ENCODE results near the gene SLC10A3.

SLC10A3 gene

GRCh38 chrX:154515090-154515965 is 24.9 kb upstream of the SLC10A3 start:
- TF ChIP-seq FOXM1 (IDR thresholded peaks at IDR 0.05; ENCODE audit: borderline replicate concordance, low read depth) (no peak), MAX (IDR thresholded peaks at IDR 0.05) (no peak), EGR1 (IDR thresholded peaks at IDR 0.05) (no peak), RAD21 (IDR thresholded peaks at IDR 0.05; ENCODE audit: low read depth) (no peak), TCF12 (IDR thresholded peaks at IDR 0.05; ENCODE audit: low read depth) (no peak), NFIC (IDR thresholded peaks at IDR 0.05) (no peak), TEAD4 (IDR thresholded peaks at IDR 0.05) (no peak)
- TF ChIP-seq, protein P1, sequence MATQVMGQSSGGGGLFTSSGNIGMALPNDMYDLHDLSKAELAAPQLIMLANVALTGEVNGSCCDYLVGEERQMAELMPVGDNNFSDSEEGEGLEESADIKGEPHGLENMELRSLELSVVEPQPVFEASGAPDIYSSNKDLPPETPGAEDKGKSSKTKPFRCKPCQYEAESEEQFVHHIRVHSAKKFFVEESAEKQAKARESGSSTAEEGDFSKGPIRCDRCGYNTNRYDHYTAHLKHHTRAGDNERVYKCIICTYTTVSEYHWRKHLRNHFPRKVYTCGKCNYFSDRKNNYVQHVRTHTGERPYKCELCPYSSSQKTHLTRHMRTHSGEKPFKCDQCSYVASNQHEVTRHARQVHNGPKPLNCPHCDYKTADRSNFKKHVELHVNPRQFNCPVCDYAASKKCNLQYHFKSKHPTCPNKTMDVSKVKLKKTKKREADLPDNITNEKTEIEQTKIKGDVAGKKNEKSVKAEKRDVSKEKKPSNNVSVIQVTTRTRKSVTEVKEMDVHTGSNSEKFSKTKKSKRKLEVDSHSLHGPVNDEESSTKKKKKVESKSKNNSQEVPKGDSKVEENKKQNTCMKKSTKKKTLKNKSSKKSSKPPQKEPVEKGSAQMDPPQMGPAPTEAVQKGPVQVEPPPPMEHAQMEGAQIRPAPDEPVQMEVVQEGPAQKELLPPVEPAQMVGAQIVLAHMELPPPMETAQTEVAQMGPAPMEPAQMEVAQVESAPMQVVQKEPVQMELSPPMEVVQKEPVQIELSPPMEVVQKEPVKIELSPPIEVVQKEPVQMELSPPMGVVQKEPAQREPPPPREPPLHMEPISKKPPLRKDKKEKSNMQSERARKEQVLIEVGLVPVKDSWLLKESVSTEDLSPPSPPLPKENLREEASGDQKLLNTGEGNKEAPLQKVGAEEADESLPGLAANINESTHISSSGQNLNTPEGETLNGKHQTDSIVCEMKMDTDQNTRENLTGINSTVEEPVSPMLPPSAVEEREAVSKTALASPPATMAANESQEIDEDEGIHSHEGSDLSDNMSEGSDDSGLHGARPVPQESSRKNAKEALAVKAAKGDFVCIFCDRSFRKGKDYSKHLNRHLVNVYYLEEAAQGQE (IDR thresholded peaks at IDR 0.05; ENCODE audit: low read depth), result no peak

DNA sequence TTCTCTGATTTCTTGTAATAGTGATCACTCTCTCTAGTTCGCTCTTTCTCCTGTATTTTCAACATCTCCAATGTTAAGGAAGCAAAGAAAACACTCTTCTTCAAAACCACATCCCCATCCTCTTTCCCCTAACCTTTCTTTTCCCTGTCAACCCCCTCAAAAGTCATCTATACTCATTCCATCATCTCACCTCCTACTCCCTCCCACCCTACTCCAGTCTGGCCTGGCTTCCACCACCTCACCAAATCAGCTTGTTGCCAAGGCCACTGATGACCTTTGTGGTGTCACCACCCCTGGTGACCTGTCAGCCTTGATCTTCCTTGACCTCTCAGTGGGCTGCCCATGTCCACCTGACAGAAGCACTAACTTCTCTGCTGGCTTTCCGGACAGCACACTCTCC is 23.3 kb upstream of the SLC10A3 start:
- TF ChIP-seq USF1 (IDR thresholded peaks at IDR 0.05) (no peak), MAX (IDR thresholded peaks at IDR 0.05) (no peak), NFIC (IDR thresholded peaks at IDR 0.05) (no peak), EP300 (IDR thresholded peaks at IDR 0.05; ENCODE audit: borderline replicate concordance) (no peak), TCF12 (IDR thresholded peaks at IDR 0.05; ENCODE audit: low read depth) (no peak), YY1 (IDR thresholded peaks at IDR 0.05; ENCODE audit: low read depth) (no peak), FOXM1 (IDR thresholded peaks at IDR 0.05; ENCODE audit: borderline replicate concordance, low read depth) (no peak), EGR1 (IDR thresholded peaks at IDR 0.05) (no peak), CREB1 (IDR thresholded peaks at IDR 0.05; ENCODE audit: low read depth) (no peak)
- TF ChIP-seq, protein P1 (IDR thresholded peaks at IDR 0.05; ENCODE audit: low read depth), result no peak

DNA sequence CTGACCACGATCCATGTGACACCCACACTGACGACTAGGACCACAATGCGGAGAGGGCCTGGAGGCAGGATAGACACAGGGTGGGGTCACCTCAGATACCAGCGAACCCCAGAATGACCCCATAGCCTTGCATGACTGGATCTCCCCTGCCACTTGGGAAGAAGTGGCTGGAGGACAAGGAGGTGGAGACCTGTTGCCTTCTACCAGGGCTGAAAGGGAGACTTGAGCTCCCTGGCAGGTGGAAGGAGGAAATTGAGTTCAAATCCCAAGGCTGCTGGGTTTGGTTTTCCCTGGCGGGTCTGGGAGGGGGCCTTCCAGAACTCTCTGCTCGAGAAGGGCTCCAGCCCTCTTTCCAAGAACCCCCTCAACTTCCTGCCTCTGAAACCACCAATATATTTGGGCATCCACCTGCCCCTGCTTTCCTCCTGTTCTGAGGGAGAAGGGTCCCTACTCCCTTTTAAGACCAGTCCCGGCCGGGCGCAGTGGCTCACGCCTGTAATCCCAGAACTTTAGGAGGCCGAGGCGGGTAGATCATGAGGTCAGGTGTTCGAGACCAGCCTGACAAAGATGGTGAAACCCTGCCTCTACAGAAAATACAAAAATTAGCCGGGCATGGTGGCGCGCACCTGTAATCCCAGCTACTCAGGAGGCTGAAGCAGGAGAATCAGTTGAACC is 22.6 kb upstream of the SLC10A3 start:
- TF ChIP-seq RAD21 (IDR thresholded peaks at IDR 0.05; ENCODE audit: low read depth), result no peak
- TF ChIP-seq ZBTB7A (IDR thresholded peaks at IDR 0.05; ENCODE audit: low read depth), result no peak
- TF ChIP-seq MAX (IDR thresholded peaks at IDR 0.05), result no peak
- no peak for TF ChIP-seq TCF12 (IDR thresholded peaks at IDR 0.05; ENCODE audit: low read depth)
- no peak for TF ChIP-seq FOXM1 (IDR thresholded peaks at IDR 0.05; ENCODE audit: borderline replicate concordance, low read depth)
- TF ChIP-seq, protein P1 (IDR thresholded peaks at IDR 0.05; ENCODE audit: low read depth), result no peak
- TF ChIP-seq EGR1 (IDR thresholded peaks at IDR 0.05), result no peak
- TF ChIP-seq EP300 (IDR thresholded peaks at IDR 0.05; ENCODE audit: borderline replicate concordance), result no peak
- no peak for TF ChIP-seq NFIC (IDR thresholded peaks at IDR 0.05)
- no peak for TF ChIP-seq YY1 (IDR thresholded peaks at IDR 0.05; ENCODE audit: low read depth)
- TF ChIP-seq USF1 (IDR thresholded peaks at IDR 0.05), result no peak
- TF ChIP-seq CEBPB (IDR thresholded peaks at IDR 0.05), result no peak

- TF ChIP-seq EGR1 (IDR thresholded peaks at IDR 0.05), result no peak
- TF ChIP-seq, protein P1 (IDR thresholded peaks at IDR 0.05; ENCODE audit: low read depth), result no peak
- TF ChIP-seq FOXM1 (IDR thresholded peaks at IDR 0.05; ENCODE audit: borderline replicate concordance, low read depth), result no peak
- TF ChIP-seq MAX (IDR thresholded peaks at IDR 0.05), result no peak
- no peak for TF ChIP-seq CEBPB (IDR thresholded peaks at IDR 0.05)
- TF ChIP-seq TCF12 (IDR thresholded peaks at IDR 0.05; ENCODE audit: low read depth), result no peak
- no peak for TF ChIP-seq TEAD4 (IDR thresholded peaks at IDR 0.05)
- TF ChIP-seq YY1 (IDR thresholded peaks at IDR 0.05; ENCODE audit: low read depth), result no peak
- no peak for TF ChIP-seq ZBTB7A (IDR thresholded peaks at IDR 0.05; ENCODE audit: low read depth)
These were observed 21.3 kb upstream of the SLC10A3 start for GRCh38 chrX:154511761-154512160.

All from Ishikawa (cell line).